CD4-positive, alpha-beta T cell treated with Interleukin-15 for 4 hours (primary cell): ENCODE measurements around the gene PRXL2A.
A peak's percentile ranks its signal among the peaks of the same experiment; 100 is the strongest.
"Not testable (repeated sequence)": the region's sequence is repeated elsewhere in the genome, so short reads cannot be mapped to it uniquely, and the experiment has no call there.

Source experiments
- DNase-seq: peaks from one replicate; pipeline ENCODE4 v3.0.0-alpha.2; 2020; ENCODE audit warnings: low spot score

Gene PRXL2A

DNA sequence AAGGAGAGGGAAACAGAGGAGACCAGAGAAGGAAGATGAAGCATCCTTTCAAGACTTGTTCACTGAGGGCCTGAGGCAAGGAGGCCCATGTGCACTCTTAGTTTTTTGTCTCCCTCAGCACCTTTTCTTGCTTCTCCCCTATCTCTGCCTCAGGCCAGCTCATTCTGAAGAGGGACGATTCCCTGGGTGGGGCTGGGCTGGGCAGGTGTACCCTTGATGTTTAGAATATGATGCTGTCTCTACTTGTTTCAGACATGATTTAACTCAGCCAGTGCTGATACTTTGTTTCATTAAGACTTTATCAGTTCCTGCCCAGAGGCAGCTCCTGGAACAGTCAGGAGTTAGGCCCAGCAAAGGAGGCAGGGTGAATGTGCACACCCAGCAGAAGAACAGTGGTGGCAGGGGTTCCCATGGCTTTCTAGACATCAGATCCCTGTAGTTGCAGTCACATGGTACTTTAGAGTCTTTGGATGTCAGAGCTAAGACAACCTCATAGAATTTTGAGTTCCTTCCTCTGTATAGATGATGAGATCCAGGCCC, 3.4 kb downstream of the PRXL2A start:
- no peak for DNase-seq

DNA sequence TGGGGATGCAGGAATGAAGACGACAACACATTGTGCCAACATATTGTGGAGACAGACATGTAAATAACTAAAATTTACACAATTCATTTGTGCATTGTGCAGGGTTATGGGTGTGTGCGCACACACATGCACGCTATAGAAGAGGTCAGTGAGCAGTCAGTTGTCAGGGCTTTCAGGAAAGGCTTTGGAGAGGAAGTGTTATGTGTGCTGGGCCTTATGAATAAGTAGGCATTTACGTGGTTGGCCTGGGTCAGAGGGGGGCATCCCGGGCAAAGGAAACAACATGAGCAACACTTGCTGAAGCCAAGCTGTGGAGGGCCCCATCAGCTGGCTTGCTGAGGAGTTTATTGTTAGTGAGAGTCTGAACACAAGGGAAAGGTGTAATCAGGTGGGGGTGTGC, 4.1 kb downstream of the PRXL2A start:
- DNase-seq: no peak

DNA sequence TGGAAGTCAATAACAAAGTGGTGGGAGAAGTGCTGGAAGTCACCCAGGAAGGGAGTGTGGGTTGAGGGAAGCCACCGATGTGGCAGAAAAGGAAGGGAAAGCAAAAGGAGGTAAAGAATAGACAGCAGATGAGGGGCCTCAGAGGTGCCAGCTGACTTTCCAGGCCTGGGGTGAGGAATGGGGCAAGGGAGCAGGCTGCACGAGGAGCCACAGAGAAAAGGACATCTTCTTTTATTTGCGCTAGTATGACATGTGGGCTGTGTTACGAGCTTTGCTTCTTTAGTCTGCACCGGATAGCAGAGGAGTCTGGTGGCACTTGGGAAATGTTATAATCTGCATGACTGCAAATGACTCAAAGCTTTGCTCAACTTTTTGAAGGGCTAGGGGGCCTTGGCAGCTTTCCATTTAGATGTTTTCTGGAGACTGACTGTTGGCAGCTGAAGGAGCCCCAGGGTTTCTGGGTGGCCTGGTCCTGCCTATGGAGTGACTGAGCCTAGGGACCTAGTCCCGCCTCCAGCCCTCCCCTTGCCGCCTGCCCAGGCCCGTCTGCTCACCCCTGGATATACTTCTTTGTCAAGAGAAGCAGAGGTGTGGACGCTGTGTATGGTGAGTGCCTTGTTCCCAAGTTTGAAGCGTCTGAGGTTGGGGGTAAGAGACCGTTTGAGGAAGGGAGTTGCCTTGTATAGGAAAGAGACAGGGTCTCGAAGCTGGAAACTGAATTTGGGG, 5.1 kb downstream of the PRXL2A start:
- DNase-seq: no peak

DNA sequence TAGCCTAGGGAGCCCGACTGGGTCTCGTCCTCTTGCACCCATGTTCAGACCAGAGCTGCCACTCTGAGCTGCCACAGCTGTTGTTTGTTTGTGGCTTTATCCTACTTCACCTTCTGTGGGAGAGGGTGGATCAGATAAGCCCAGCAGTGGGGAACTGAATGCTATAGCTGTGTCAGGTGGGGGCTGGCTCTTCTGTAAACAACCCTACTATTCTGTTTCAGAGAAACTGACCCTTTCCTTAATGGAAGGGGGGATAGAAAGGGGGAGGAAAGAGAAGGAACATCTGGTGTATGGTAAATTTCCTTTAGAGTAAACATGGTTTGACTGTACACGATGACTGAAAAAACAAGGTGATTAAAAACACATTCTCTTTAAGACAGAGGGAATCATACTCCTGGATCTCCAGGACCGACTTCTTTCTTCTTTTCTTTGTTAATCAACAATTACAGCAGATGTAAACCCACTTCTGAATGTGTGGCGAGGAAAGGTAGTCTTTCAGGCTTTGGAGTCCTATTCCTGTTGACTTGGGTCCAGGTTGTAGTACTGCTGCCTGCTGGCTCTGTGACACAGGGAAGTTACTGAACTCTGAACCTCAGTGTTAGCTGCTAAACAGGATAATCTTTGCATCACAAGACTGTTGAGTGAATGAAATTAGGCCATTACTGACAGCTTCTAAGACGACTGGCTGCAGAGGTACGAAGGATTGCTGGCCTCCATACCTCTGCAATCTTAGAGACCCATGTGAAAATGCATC, 6.0 kb downstream of the PRXL2A start:
- DNase-seq: no peak

DNA sequence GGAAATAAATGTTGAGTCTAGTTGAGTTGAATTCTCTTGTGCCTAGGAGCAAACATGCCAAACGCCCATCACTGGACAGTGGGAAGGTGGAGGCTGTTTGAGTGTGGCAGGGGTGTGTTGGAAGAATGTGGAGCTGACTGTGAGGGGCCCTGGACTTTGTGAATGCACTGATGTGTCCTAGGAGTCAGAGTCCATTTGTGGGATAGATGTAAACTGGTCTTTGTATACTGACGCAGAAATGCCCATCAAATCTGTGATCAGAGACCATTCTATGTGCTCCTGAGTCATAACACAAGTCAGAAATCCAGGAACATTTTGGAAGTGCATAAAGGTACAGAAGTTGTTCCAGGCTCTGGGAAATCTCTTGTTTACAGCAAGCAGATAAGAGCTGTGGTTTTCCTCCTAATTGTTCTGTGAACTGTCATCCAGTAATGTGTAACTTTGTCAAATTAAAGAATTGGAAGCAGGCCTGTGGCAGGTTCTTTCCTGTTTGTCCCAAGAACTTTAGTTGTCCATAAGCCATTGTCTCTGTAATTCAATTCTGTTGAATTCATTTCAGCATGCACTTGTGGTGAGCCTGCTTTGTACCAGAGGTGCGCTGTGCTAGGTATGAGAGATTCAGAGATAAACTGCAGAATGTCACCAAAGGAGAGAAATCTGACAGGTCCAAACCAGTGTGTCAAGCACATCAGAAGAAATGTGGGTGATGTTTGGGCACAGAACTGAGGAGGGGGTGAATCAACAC, 7.6 kb downstream of the PRXL2A start:
- no peak for DNase-seq

DNA sequence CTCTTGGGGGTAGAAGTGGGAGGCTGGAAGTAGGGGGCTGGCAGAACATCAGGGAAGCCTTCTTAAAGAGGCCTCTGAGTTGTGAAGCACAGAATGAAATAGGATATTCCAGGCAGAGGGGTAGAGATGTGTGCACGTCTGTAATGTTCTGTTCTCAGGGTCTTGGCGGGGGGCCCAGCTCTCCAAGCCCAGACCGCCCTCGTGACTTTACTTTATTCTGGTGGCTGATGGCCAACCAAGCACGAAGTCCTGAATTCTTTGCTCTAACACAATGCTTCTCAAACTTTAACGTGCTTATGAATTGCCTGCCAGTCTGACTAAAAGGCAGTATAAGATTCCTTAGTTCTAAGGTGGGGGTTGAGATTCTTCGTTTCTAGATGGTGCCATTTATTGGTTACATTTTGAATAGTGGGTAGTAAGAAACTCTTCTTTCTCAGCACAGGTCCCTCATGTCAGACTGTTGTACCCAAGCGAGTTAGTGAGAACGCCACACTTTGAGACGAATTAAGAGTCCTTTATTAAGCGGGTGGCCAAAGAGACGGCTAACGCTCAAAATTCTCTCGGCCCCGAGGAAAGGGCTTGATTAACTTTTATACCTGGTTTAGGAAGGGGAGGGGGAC, 8.2 kb downstream of the PRXL2A start:
- no peak for DNase-seq

DNA sequence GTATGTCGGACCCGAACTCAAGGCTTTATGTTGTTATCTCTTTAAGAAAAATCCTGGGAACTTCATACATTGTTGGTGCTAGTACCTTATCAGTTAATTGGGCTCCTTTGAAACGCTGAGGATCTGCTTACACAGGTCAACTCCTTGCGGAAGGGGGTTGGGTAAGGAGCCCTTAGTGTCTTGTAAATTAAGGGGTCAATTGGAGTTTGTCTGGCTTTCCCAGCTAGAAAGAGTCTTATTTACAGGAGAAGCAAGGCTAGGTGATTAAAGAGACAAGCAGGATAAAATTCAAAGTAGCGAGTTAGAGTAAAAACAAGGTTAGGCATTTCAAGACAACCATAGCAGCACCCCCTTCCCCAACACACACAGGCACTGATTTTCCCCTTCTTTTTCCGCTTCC, 8.9 kb downstream of the PRXL2A start:
- DNase-seq: not testable (repeated sequence)

DNA sequence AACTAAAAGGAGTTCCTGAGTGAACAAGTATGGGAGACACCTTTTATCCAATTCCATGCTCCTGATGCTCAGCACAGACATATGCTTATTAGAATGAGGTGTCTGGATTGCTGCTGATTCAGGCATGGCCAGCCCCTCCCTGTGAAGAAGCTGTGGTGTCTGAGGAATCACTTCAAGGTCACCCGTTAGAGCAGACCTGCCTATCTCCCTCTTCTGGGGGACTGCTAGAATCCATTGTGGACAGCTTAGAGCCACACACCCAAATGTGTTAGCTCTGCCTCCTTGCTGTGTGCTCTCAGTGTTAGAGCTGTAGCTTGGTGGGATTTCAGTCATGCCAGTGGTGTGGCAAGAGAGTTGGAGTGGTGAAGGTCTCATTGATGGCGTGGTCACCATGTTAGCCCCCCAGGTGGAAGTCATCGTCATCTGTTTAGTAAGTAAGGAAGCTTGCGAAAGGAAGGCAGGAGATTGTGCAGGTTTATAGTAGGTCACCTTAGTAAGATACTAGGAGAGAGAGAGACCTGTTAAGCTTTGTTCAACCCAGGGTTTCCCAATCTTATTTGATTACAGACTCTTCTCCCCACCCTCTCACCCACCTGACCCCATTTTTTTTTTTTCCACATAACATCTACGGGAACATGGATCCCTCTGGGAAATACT, 12.8 kb downstream of the PRXL2A start:
- no peak for DNase-seq

DNA sequence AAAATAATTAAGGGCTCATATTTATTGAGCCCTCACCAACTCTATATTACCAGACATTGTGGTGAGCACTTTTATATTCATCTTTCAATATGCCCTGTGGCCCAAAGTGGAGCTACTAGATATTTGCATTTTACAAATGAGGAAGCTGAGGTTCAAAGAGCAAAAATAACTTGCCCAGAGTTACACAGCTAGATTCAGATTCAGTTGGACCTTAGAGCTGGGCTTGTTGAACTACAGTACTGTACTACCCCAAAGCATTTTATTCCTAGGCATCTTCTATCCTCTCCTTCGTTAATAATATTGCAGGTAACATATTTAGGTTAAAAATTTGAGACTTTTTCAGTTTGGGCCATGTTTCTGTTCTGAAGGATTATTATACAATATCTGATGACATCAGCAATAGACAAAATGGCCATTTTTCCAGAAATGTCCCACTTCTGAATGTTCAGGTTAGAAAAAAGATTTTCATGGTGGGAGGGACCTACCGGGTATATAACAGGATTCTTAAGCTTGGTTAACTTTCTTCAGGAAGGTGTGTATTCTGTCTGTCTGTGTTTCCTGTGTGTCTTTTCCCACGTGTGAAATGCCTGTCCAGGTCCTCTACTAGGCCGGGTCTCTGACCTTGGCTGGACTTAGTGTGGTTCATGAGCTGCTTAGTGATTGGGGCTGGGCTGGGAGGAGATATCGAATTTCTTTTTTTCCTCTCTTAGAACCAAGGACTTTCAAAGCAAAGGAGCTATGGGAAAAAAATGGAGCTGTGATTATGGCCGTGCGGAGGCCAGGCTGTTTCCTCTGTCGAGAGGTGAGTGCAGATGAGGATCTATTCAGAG, 13.6 kb downstream of the PRXL2A start:
- no peak for DNase-seq

DNA sequence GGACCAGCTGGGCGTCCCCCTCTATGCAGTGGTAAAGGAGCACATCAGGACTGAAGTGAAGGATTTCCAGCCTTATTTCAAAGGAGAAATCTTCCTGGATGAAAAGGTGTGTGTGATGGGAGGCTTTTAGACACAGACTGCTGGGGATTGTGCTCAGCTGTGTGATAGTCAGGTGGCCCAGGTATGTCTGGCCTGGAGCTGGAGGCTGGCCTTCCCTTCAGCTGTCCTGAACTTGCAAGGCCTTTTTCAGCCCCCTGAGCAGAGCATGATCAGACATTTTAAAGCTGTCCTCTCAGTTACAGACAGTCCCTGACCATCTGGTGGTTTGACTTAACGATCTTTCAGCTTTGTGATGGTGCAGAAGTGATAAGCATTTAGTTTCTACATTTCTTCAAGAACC, 17.6 kb downstream of the PRXL2A start:
- no peak for DNase-seq

DNA sequence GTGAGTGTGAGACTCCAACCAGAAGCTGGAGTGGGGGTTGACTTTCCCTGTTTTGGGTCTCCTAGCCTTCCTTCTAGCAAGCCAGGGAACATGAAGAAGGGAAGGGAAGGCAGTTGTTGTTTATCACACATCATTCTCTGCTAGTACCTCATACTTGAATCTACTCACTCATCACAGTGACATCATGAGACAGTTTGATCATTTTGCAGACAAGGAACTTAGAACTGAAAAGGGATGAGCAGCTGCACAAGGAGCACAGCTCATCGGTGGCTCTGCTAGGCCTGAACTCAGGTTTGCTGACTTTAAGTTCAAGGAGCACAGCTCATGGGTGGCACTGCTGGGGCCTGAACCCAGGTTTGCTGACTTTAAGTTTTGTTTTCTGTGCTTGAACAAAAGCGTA, 19.2 kb downstream of the PRXL2A start:
- DNase-seq: no peak

DNA sequence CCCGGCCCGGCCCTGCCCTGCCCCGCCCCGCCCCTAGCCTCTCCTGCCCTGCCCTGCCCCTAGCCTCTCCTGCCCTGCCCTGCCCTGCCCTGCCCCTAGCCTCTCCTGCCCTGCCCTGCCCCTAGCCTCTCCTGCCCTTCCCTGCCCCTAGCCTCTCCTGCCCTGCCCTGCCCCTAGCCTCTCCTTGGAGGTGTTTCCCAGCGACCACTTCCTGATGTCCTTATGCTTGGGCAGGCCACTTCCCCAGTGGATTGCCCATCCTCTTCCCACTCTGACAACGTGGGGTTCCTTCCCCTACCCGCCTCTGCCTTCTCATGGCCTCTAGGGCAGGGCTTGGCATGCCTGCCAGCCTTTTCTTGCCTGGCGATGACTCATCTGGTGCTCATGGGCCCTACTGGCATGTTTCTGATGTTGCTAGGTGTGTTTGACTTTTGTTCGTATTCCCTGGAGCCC, 21.2 kb downstream of the PRXL2A start:
- no peak for DNase-seq

DNA sequence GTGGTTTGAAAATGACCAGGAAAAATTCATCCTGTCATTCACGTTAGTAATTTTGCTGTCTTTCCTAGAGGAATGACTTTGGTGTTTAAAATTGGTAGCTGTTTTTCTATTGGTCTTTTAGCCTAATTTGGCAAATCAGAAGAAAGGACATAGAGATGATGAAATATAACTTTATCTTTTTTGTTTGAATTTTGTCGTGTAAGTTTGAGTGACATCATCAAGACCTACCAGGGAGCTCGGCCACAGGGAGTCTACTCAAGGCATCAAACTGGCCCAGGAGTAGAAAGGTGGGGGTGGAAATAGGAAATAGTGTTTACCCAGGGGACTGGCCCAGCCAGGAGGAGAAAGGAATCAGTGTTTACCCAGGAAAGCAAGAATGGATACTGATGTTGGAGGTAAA, 24.8 kb downstream of the PRXL2A start:
- no peak for DNase-seq

DNA sequence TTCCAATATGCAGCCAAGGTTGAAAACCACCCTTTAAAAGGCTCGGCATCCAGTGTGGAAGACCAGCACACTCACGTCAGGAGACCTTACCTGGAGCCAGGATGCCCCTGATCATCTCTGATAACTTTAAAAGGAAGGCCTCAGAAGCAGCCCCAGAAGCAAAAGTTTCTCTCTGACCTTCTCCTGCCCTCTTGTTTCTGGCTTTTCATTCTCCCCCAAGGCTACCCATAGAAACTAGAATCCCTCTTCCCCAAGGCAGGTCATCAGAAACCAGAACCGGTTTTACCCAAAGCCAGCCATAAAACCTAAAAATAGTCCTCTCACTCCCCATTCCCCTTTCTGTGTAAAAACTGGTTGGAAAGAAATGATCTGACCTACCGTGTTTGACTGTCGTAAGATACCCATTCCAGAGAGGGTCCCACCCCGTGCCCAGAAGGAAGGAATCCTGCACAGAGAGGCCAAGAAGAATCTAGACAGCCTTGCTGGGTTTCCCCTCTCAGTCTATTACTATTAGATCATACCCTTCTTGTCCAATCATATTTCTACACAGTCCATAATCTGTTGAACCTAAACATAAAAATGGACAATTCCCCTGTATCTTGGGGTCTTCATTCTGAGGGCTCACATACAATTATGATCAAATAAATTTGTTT, 28.2 kb downstream of the PRXL2A start:
- no peak for DNase-seq

DNA sequence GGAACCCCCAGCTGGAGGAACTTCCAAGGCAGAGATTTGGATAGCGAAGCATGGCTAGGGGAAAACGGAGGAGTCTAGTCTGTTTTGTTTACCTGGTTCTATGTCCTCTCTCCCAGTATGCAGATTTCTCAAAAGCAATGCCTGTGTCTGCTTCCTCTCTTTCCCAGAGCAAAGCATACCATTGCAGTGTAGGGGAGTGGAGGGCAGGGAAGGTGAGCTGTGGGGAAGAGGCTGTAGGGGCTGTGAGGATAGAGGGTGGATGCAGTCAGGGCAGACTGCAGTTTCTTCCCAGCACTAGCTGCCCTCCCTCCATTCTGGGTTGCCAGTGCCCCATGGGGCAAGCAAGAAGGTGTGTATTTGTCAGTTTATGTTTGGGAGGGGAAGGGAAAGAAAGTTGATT, 28.9 kb downstream of the PRXL2A start:
- DNase-seq: no peak

DNA sequence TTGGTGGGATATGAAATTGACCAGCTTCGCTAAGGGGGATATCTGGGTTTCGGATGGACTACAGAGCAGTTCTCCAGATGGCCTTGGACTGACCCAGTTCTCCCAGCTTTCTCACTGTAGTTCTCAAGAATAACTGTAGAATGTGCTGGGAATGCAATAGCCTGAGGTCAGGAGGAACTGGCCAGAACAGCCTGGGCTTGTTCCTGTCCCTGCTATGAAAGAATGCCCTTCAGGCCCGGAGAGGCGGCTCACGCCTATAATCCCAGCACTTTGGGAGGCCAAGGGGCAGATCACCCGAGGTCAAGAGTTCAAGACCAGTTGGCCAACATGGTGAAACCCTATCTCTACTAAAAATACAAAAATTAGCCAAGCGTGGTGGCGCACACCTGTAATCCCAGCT, 33.5 kb downstream of the PRXL2A start:
- DNase-seq: no peak

DNA sequence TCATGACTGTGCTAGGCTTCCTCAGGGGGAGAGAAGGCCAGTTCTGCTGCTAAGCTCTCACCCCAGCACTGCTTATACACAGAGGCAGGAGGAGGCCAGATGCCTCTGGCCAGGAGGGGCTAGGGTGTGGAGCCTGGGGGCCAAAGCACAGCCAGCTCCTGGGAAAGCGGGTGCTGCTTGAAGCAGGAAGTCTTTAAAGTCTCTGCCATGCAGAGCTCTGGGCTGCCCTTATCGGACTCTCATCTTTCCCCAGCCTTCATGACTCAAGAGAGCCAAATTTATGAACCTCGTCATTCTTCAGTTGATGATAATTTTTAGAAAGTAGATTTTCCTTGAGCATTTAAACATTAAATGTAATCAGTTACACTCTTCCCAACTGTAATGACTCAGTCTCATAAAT, 34.5 kb downstream of the PRXL2A start:
- no peak for DNase-seq

DNA sequence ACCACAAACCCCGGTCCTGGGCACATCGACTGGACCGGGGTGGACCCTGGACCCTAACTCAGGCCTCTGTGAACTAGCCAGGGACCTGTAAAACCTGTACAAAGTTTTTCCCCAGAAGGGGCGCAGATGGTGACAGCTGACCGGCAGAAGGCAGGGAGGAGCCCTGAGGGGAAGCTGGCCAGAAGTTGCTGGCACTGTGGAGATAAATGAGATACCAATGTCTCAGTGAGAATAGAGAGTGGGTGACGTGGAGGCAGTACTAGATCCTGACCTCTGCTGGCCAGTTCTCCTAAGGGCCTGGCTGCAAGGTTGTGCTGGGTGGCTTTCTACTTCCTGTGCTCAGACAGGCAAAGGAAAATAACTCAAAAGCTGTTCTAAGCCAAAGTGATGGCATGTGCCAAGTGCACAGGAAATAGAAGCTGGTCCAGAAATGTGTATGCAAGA, 35.2 kb downstream of the PRXL2A start:
- DNase-seq: no peak

DNA sequence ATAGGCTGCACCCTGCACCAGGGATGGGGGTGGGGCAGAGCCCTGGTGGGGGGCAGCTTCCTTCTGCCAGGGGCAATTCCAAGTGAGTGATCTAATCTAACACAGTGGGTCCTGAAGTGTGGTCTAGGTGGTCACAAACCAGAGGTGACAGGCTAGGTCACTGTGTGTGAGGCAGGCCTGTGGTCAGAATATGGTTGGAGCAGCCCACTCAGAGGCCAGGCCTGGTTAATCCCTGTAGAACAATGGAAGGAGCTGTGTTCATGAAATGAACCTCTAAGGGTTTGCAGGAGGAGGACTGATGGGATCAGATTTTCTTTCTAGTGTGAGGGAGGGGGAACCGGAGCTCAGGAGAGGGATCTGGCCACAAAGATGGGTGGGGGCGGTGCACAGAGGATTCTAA, 35.8 kb downstream of the PRXL2A start:
- DNase-seq: no peak

DNA sequence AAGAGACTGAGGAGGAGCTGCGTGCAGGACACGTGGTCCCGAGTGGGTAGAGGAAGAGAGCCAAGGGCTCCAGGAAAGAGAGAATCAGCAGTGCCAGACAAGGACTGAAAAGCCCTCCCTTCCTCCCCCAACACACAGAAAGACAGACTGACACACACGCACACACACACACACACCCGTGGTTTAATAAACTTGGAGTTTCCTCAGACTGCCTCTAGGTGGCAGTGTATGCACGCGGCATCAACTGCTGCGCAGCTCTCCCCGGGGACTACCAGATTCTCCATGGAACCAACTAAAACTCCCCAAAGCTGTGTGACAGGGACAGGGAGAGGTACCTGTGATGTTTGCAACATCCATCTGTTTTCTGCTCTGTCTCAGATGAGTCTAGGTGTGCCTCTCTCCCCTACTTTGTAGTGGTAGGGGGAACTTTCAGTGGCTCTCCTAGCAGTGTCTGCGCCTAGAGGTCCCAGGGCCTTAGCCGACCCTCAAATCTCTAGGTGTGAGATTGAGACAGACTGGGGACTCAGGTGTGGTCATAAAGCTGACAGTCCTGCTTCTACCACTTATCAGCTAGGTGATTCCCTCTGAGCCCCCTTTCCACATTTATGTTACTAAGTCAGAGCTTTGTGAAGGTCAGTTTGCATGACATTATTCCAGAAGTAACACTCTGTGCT, 36.4 kb downstream of the PRXL2A start:
- peak; percentile 75 for DNase-seq
